Thymus (tissue), 11 donors: Measurements from ENCODE around the gene GARNL3. TPM values are rescaled to one million over a fixed set of nuclear protein-coding genes. Genes with fewer than 3 reads are reported as not detected.

Source experiments
- DNase-seq, 9 donors: peaks; one replicate each; pipeline ENCODE4 v3.0.0-alpha.2; 2013; ENCODE audit warnings: low spot score in 9 of 9, low read depth in 6 of 9, missing footprints in 1 of 9
- H3K27ac ChIP-seq, 2 donors: one replicate each; pipeline ENCODE4 v1.5.1; 2013; ENCODE audit warnings: control low read depth in 1 of 2, low read depth in 1 of 2, low read length in 1 of 2, mild to moderate bottlenecking in 1 of 2, moderate library complexity in 1 of 2
- H3K27me3 ChIP-seq, 2 donors: one replicate each; pipeline ENCODE4 v1.5.1; 2013; ENCODE audit warnings: low read length in 1 of 2; ENCODE audit not compliant: control insufficient read depth in 2 of 2, insufficient read depth in 1 of 2
- H3K36me3 ChIP-seq, 2 donors: one replicate each; pipeline ENCODE4 v1.5.1; 2013; ENCODE audit warnings: low read length in 1 of 2, mild to moderate bottlenecking in 1 of 2, moderate library complexity in 1 of 2; ENCODE audit not compliant: control insufficient read depth in 2 of 2, insufficient read depth in 2 of 2
- H3K4me1 ChIP-seq, 2 donors: one replicate each; pipeline ENCODE4 v1.5.1; 2013; ENCODE audit warnings: low read length in 2 of 2; ENCODE audit not compliant: control insufficient read depth in 2 of 2, insufficient read depth in 2 of 2
- H3K4me3 ChIP-seq, 2 donors: one replicate each; pipeline ENCODE4 v1.5.1; 2013; ENCODE audit warnings: low read length in 2 of 2, control low read depth in 1 of 2, mild to moderate bottlenecking in 1 of 2
- H3K9me3 ChIP-seq, 2 donors: one replicate each; pipeline ENCODE4 v1.5.1; 2013; ENCODE audit warnings: low read length in 1 of 2, mild to moderate bottlenecking in 1 of 2; ENCODE audit not compliant: control insufficient read depth in 2 of 2, insufficient read depth in 1 of 2
- WGBS: extraction: QIAGEN DNeasy Blood & Tissue Kit; methylation state at CpG from one replicate; pipeline ENCODE4 v1.1.7; 2013; 5-methylcytosine and 5-hydroxymethylcytosine counted together
- polyA plus RNA-seq: library from polyadenylated mRNA; stranded (reverse); fragments of 200-250 nt; gene quantifications from one replicate; pipeline ENCODE4 v1.2.3, GENCODE V29; 2013
- total RNA-seq: library from RNA; stranded (reverse); fragments of 120-200 nt; gene quantifications from one replicate; pipeline ENCODE4 v1.2.4, GENCODE V29; 2013
- donor health status: healthy.

GARNL3 gene
- total and polyA plus RNA-seq, 2 donors, result 1.5 to 2.2 TPM

DNA sequence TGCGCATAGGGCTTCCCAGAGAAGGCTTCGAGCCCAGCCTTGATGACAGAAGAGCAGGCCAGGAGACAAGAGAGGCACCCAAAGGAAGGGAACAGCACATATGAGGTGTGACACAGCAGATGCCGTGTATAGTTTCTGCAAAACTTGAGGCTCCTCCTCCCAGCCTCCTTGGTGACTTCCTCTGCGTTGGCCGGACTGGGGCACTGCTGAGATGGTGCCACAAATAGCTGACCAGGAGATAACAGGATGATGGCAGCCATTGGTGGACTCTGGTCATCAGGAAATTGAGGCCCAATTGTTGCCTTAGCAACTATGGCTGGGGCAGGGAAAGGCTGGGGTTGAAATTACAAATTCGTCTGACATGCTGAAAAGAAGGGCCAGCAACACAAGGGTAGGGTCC lies 154.8 kb downstream of the GARNL3 start:
- no peak for DNase-seq
- Histone ChIP-seq H3K27me3 (peaks cover 0 to 25% of the 10 kb centered on the region in 2 donors), H3K4me1 (peaks cover 2 to 14% of the 10 kb centered on the region in 2 donors), H3K27ac (no peak overlapping the region), H3K36me3 (no peaks in the 10 kb centered on the region), H3K9me3 (no peaks in the 10 kb centered on the region), H3K4me3 (no peak overlapping the region)
- WGBS, result 94% methylated on average over 6 of the region's 6 CpGs

- Histone ChIP-seq H3K9me3 (no peaks in the 10 kb centered on the region), H3K27ac (no peak overlapping the region), H3K4me1 (peaks cover 5 to 26% of the 10 kb centered on the region in 2 donors), H3K36me3 (no peaks in the 10 kb centered on the region), H3K27me3 (peaks cover 0 to 14% of the 10 kb centered on the region in 2 donors), H3K4me3 (no peak overlapping the region)
- no peak for DNase-seq
- 96% methylated on average over 7 of the region's 7 CpGs for WGBS
Observed at GRCh38 chr9:127421057-127421456, 156.5 kb downstream of the GARNL3 start.

DNA sequence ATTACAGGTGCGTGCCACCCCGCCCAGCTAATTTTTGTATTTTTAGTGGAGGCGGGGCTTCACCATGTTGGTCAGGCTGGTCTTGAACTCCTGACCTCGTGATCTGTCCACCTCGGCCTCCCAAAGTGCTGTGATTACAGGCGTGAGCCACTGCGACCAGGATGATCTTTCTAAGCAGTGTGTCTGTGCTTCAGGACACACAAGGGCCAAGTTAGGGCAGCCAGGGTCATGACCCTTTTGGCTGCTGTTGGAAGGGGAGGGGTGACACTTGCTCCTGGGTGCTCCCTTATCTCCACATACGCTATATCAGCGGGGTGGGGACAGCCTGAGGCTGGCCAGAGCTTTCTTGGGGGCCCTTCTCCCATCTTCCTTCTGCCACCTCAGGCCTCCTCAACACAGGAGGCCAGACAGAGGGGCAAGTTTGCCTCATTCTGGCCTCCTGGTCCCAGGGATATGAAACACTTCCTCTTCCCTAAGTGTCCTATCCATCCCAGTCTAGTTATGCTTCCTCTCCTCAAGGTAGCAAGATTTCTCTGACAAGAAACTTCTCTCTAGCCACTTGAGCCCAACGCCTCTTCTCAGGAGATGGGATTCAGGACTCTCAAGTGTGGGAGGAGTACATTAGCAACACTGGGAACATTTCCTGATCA lies 157.7 kb downstream of the GARNL3 start:
- H3K4me1 ChIP-seq, result peaks cover 5 to 26% of the 10 kb centered on the region in 2 donors
- 97% methylated on average over 10 of the region's 10 CpGs for WGBS
- H3K27me3 ChIP-seq, result peaks cover 0 to 9% of the 10 kb centered on the region in 2 donors
- no peak for DNase-seq
- H3K27ac ChIP-seq, result no peak overlapping the region
- H3K9me3 ChIP-seq, result no peaks in the 10 kb centered on the region
- no peak overlapping the region for H3K4me3 ChIP-seq
- no peaks in the 10 kb centered on the region for H3K36me3 ChIP-seq

GRCh38 chr9:127422787-127423186 lies 158.2 kb downstream of the GARNL3 start:
- Histone ChIP-seq H3K36me3 (no peaks in the 10 kb centered on the region), H3K27ac (no peak overlapping the region), H3K27me3 (peaks cover 0 to 4% of the 10 kb centered on the region in 2 donors), H3K4me1 (peaks cover 5 to 26% of the 10 kb centered on the region in 2 donors), H3K4me3 (no peak overlapping the region), H3K9me3 (no peaks in the 10 kb centered on the region)
- WGBS, result 78% methylated on average over 6 of the region's 6 CpGs
- no peak for DNase-seq

- WGBS, result 4% methylated on average over 9 of the region's 9 CpGs
- Histone ChIP-seq H3K27me3 (no peaks in the 10 kb centered on the region), H3K27ac (peak overlapping the region; percentile 80 to 82), H3K9me3 (no peaks in the 10 kb centered on the region), H3K4me3 (peak overlapping the region; percentile 63 to 96), H3K36me3 (peaks cover 1 to 5% of the 10 kb centered on the region in 2 donors), H3K4me1 (peaks cover 5 to 26% of the 10 kb centered on the region in 2 donors)
- peak in 1 of 9 donors; percentile 4 for DNase-seq
Observed at GRCh38 chr9:127423476-127423933, 158.9 kb downstream of the GARNL3 start.

DNA sequence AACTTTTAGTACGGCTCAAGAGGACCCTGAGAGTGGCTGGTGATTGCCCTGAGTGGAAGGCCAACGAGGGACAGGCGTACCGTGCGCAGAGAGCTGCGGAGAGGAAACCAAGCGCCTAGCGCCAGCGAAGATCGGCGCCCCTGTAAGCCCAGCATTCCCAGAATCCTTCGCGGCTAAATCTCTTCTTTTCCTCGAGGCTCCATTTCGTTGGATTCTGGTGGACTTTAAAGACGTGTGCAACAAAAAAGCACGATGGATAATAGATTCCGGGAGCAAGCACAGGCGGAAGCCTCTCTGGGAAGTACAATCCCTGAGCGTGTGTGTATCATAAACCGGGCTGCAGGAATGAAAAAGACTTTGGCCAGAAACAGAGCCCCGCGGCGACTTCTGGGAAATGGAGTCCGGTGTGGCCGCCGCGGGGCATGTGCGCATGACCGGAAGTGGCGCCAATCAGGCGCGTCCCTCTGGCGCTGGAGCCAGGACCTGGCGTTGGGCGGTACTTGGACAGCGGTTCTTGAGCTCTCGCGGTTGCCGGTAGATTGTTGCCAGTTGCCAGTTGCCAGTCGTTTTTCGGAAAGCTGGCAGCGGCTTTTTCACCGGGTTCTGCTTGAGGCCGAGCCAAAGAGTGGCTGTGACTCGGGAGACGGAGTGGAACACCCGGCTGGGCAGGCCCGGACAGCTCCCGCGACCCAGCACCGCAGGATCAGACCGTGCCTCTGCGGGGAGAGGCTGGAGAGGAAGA lies 159.5 kb downstream of the GARNL3 start, which contains the start of gene ZNF79:
Gene ZNF79, plus strand, starts transcription at position 449 of the 742 bp plus-strand sequence. CDS start 406 bp downstream, outside the sequence.
- WGBS, result under 1% methylated on average over 54 of the region's 54 CpGs
- Histone ChIP-seq H3K4me3 (peak within 1 kb of the TSS; percentile 63 to 96), H3K27ac (peak within 1 kb of the TSS; percentile 80 to 82), H3K9me3 (no peaks in the 10 kb centered on the region), H3K4me1 (peaks cover 5 to 26% of the 10 kb centered on the region in 2 donors), H3K27me3 (no peaks in the 10 kb centered on the region), H3K36me3 (peaks cover 7 to 8% of the 10 kb centered on the region in 2 donors)
- peak; percentile 82 to 96 (median 89) for DNase-seq

- Histone ChIP-seq H3K36me3 (peaks cover 9 to 10% of the 10 kb centered on the region in 2 donors), H3K9me3 (no peaks in the 10 kb centered on the region), H3K4me1 (peaks cover 5 to 26% of the 10 kb centered on the region in 2 donors), H3K4me3 (peak overlapping the region; percentile 63 to 96), H3K27me3 (no peaks in the 10 kb centered on the region), H3K27ac (peak overlapping the region; percentile 64 to 82)
- no peak for DNase-seq
- WGBS, result under 1% methylated on average over 13 of the region's 13 CpGs
Observed at GRCh38 chr9:127424676-127424999, 160.1 kb downstream of the GARNL3 start.

- Histone ChIP-seq H3K4me1 (peaks cover 5 to 26% of the 10 kb centered on the region in 2 donors), H3K36me3 (peaks cover 15 to 16% of the 10 kb centered on the region in 2 donors), H3K27ac (no peak overlapping the region), H3K9me3 (no peaks in the 10 kb centered on the region), H3K27me3 (no peaks in the 10 kb centered on the region), H3K4me3 (no peak overlapping the region)
- DNase-seq, result no peak
- 94% methylated on average over 2 of the region's 2 CpGs for WGBS
Observed at GRCh38 chr9:127426756-127427155, 162.2 kb downstream of the GARNL3 start.

DNA sequence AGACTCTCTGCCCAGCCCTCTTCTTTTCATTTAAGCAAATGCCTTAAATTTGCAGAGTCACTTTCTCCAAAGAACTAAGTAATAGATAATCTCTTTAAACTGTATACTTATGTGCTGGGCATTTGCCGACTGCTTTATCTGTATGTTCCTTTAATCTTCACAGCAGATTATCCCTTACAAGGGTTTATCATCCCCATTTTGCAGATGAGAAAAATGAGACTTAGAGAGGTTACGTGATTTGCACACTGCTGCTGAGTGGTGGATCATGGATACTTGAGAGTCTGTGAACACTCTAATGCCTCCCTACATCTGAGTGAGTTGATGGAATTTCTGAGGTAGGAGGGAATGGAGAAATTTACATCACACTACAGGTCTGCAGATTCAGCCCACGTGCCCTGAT lies 163.8 kb downstream of the GARNL3 start:
- Histone ChIP-seq H3K27me3 (no peaks in the 10 kb centered on the region), H3K36me3 (peaks cover 20 to 22% of the 10 kb centered on the region in 2 donors), H3K4me1 (peaks cover 5 to 12% of the 10 kb centered on the region in 2 donors), H3K4me3 (no peak overlapping the region), H3K27ac (no peak overlapping the region), H3K9me3 (no peaks in the 10 kb centered on the region)
- 96% methylated on average over 3 of the region's 3 CpGs for WGBS
- DNase-seq, result no peak
